ENCODE measurements around the gene CDAN1. TPM values are rescaled to one million over a fixed set of nuclear protein-coding genes. Genes with fewer than 3 reads are reported as not detected.

CDAN1 gene
- total and polyA plus RNA-seq, 4 donors, result 2.4 to 9.5 (median 7.1) TPM

- WGBS, result 99% methylated on average over 1 of the region's 1 CpG
- Histone ChIP-seq H3K4me1 (ENCODE audit: control insufficient read depth in 4 of 4, insufficient read depth in 4 of 4, low read length in 3 of 4) (peaks cover 0 to 1% (median 0%) of the 10 kb centered on the region in 4 donors), H3K9ac (ENCODE audit: low read depth in 1 of 2, low read length in 2 of 2) (no peak overlapping the region), H3K27ac (ENCODE audit: low read depth in 1 of 2, low read length in 2 of 2) (no peak overlapping the region), H3K9me3 (ENCODE audit: control insufficient read depth in 4 of 4, low read length in 3 of 4) (no peaks in the 10 kb centered on the region), H3K36me3 (ENCODE audit: control insufficient read depth in 4 of 4, insufficient read depth in 3 of 4, low read depth in 1 of 4, low read length in 3 of 4) (peaks cover 0 to 8% (median 3%) of the 10 kb centered on the region in 4 donors), H3K27me3 (ENCODE audit: control insufficient read depth in 4 of 4, insufficient read depth in 4 of 4, low read length in 3 of 4) (no peaks in the 10 kb centered on the region), H3K4me3 (ENCODE audit: low read depth in 1 of 3, low read length in 3 of 3) (no peak overlapping the region)
- no peak for TF ChIP-seq REST (IDR thresholded peaks at IDR 0.05)
- no peak for DNase-seq (ENCODE audit: low spot score)
These were observed 47.8 kb upstream of the CDAN1 start for GRCh38 chr15:42784705-42785104.

GRCh38 chr15:42782716-42783115, 45.8 kb upstream of the CDAN1 start:
- Histone ChIP-seq H3K4me1 (ENCODE audit: control insufficient read depth in 4 of 4, insufficient read depth in 4 of 4, low read length in 3 of 4) (peaks cover 0 to 1% (median 0%) of the 10 kb centered on the region in 4 donors), H3K4me3 (ENCODE audit: low read depth in 1 of 3, low read length in 3 of 3) (no peak overlapping the region), H3K27ac (ENCODE audit: low read depth in 1 of 2, low read length in 2 of 2) (no peak overlapping the region), H3K9me3 (ENCODE audit: control insufficient read depth in 4 of 4, low read length in 3 of 4) (no peaks in the 10 kb centered on the region), H3K27me3 (ENCODE audit: control insufficient read depth in 4 of 4, insufficient read depth in 4 of 4, low read length in 3 of 4) (no peaks in the 10 kb centered on the region), H3K9ac (ENCODE audit: low read depth in 1 of 2, low read length in 2 of 2) (no peak overlapping the region), H3K36me3 (ENCODE audit: control insufficient read depth in 4 of 4, insufficient read depth in 3 of 4, low read depth in 1 of 4, low read length in 3 of 4) (peaks cover 0 to 8% (median 3%) of the 10 kb centered on the region in 4 donors)
- 99% methylated on average over 4 of the region's 4 CpGs for WGBS
- no peak for DNase-seq (ENCODE audit: low spot score)
- TF ChIP-seq GABPA (IDR thresholded peaks at IDR 0.05 in 1 of 2, conservative IDR thresholded peaks at IDR 0.05 in 1 of 2), result no peak
- no peak for TF ChIP-seq HNF4G (IDR thresholded peaks at IDR 0.05)
- no peak for TF ChIP-seq ZBTB33 (IDR thresholded peaks at IDR 0.05)
- no peak for TF ChIP-seq RXRA (IDR thresholded peaks at IDR 0.05)
- no peak for TF ChIP-seq SP1 (IDR thresholded peaks at IDR 0.05)
- no peak for TF ChIP-seq YY1 (IDR thresholded peaks at IDR 0.05)
- no peak for TF ChIP-seq ATF3 (IDR thresholded peaks at IDR 0.05)
- TF ChIP-seq EGR1 (IDR thresholded peaks at IDR 0.05; ENCODE audit: low read depth in 2 of 2), result no peak
- TF ChIP-seq HNF4A (conservative IDR thresholded peaks at IDR 0.05), result no peak
- TF ChIP-seq TAF1 (conservative IDR thresholded peaks at IDR 0.05), result no peak
- no peak for TF ChIP-seq NR2F2 (IDR thresholded peaks at IDR 0.05)
- no peak for TF ChIP-seq FOXA1 (IDR thresholded peaks at IDR 0.05)
- TF ChIP-seq JUND (IDR thresholded peaks at IDR 0.05), result no peak
- TF ChIP-seq RAD21 (IDR thresholded peaks at IDR 0.05), result no peak
- TF ChIP-seq CTCF (IDR thresholded peaks at IDR 0.05; ENCODE audit: low read depth, low read length, missing input control), result no peak

Data from liver (tissue), 9 donors.